ACC112 (cell line): ENCODE results near the gene ABHD17C.
"Not testable (repeated sequence)": the region's sequence is repeated elsewhere in the genome, so short reads cannot be mapped to it uniquely, and the experiment has no call there.

Experiments used
- H2AFZ ChIP-seq: fragments of 200-600 bp; sonication (generic); one replicate; pipeline ENCODE4 v1.6.0; 2017; ENCODE audit warnings: antibody characterized with exemption, low read length; ENCODE audit not compliant: unreplicated experiment
- H3K27ac ChIP-seq: fragments of 200-600 bp; sonication (generic); 2 replicates; pipeline ENCODE4 v1.5.1; 2014; ENCODE audit warnings: low read depth, mild to moderate bottlenecking, antibody characterized with exemption, low read length, moderate library complexity
- H3K27me3 ChIP-seq: fragments of 200-600 bp; sonication (generic); 2 replicates; pipeline ENCODE4 v1.6.1; 2014; ENCODE audit warnings: mild to moderate bottlenecking, antibody characterized with exemption, low read length, moderate library complexity, mixed read lengths; ENCODE audit not compliant: insufficient read depth
- H3K36me3 ChIP-seq: fragments of 200-600 bp; sonication (generic); 2 replicates; pipeline ENCODE4 v1.6.1; 2016; ENCODE audit warnings: mild to moderate bottlenecking, antibody characterized with exemption, low read length, moderate library complexity, mixed read lengths; ENCODE audit not compliant: insufficient read depth
- H3K4me1 ChIP-seq: fragments of 200-600 bp; sonication (generic); one replicate; pipeline ENCODE4 v1.6.1; 2016; ENCODE audit warnings: low read length, mixed read lengths; ENCODE audit not compliant: insufficient read depth, unreplicated experiment, control insufficient read depth
- H3K4me3 ChIP-seq: fragments of 200-600 bp; sonication (generic); 2 replicates; pipeline ENCODE4 v1.5.1; 2014; ENCODE audit warnings: mild to moderate bottlenecking, low read depth, low read length
- H3K79me2 ChIP-seq: fragments of 200-600 bp; sonication (generic); one replicate; pipeline ENCODE4 v1.6.0; 2016; ENCODE audit warnings: low read length; ENCODE audit not compliant: control insufficient read depth, unreplicated experiment, insufficient read depth

The ABHD17C gene

GRCh38 chr15:80761754-80762153 is 66.6 kb downstream of the ABHD17C start:
- Histone ChIP-seq H3K27me3 (no peaks in the 10 kb centered on the region), H3K4me3 (no peak overlapping the region), H3K36me3 (no peaks in the 10 kb centered on the region), H2AFZ (no peak overlapping the region), H3K79me2 (no peaks in the 10 kb centered on the region), H3K4me1 (no peaks in the 10 kb centered on the region), H3K27ac (no peak overlapping the region)

- not testable (repeated sequence) for H3K79me2 ChIP-seq, H3K27ac ChIP-seq, H3K36me3 ChIP-seq, H2AFZ ChIP-seq, H3K27me3 ChIP-seq, H3K4me1 ChIP-seq, H3K4me3 ChIP-seq
Observed at GRCh38 chr15:80763235-80763634, 68.1 kb downstream of the ABHD17C start.

GRCh38 chr15:80764535-80764934 is 69.4 kb downstream of the ABHD17C start:
- Histone ChIP-seq H3K27ac (no peak overlapping the region), H3K36me3 (no peaks in the 10 kb centered on the region), H3K27me3 (no peaks in the 10 kb centered on the region), H3K4me1 (no peaks in the 10 kb centered on the region), H3K79me2 (no peaks in the 10 kb centered on the region), H2AFZ (no peak overlapping the region), H3K4me3 (no peak overlapping the region)

GRCh38 chr15:80766275-80766674 is 71.2 kb downstream of the ABHD17C start:
- H3K27me3 ChIP-seq = no peaks in the 10 kb centered on the region
- no peak overlapping the region for H3K27ac ChIP-seq
- H3K4me3 ChIP-seq = no peak overlapping the region
- H3K4me1 ChIP-seq = no peaks in the 10 kb centered on the region
- H2AFZ ChIP-seq = no peak overlapping the region
- no peaks in the 10 kb centered on the region for H3K79me2 ChIP-seq
- no peaks in the 10 kb centered on the region for H3K36me3 ChIP-seq

- Histone ChIP-seq H3K27ac (no peak overlapping the region), H3K27me3 (no peaks in the 10 kb centered on the region), H3K79me2 (no peaks in the 10 kb centered on the region), H2AFZ (no peak overlapping the region), H3K4me1 (no peaks in the 10 kb centered on the region), H3K36me3 (no peaks in the 10 kb centered on the region), H3K4me3 (no peak overlapping the region)
Observed at GRCh38 chr15:80768158-80768557, 73.0 kb downstream of the ABHD17C start.

- H3K27me3 ChIP-seq = no peaks in the 10 kb centered on the region
- H3K36me3 ChIP-seq = no peaks in the 10 kb centered on the region
- H2AFZ ChIP-seq = no peak overlapping the region
- no peak overlapping the region for H3K4me3 ChIP-seq
- H3K4me1 ChIP-seq = no peaks in the 10 kb centered on the region
- no peaks in the 10 kb centered on the region for H3K79me2 ChIP-seq
- no peak overlapping the region for H3K27ac ChIP-seq
Observed at GRCh38 chr15:80769153-80769828, 74.2 kb downstream of the ABHD17C start.

- H2AFZ ChIP-seq = no peak overlapping the region
- no peaks in the 10 kb centered on the region for H3K4me1 ChIP-seq
- no peak overlapping the region for H3K4me3 ChIP-seq
- no peaks in the 10 kb centered on the region for H3K79me2 ChIP-seq
- no peaks in the 10 kb centered on the region for H3K27me3 ChIP-seq
- no peaks in the 10 kb centered on the region for H3K36me3 ChIP-seq
- H3K27ac ChIP-seq = no peak overlapping the region
Observed at GRCh38 chr15:80769829-80770705, 75.0 kb downstream of the ABHD17C start.

- Histone ChIP-seq H3K27ac (no peak overlapping the region), H3K4me1 (peaks cover 18% of the 10 kb centered on the region), H3K79me2 (no peaks in the 10 kb centered on the region), H3K36me3 (no peaks in the 10 kb centered on the region), H3K27me3 (no peaks in the 10 kb centered on the region), H3K4me3 (no peak overlapping the region), H2AFZ (no peak overlapping the region)
Observed at GRCh38 chr15:80773122-80773551, 78.0 kb downstream of the ABHD17C start.

- no peak overlapping the region for H3K4me3 ChIP-seq
- no peaks in the 10 kb centered on the region for H3K36me3 ChIP-seq
- no peak overlapping the region for H2AFZ ChIP-seq
- H3K4me1 ChIP-seq = peaks cover 19% of the 10 kb centered on the region
- H3K79me2 ChIP-seq = no peaks in the 10 kb centered on the region
- H3K27ac ChIP-seq = no peak overlapping the region
- H3K27me3 ChIP-seq = no peaks in the 10 kb centered on the region
Observed at GRCh38 chr15:80773792-80774352, 78.8 kb downstream of the ABHD17C start.

- Histone ChIP-seq H2AFZ (no peak overlapping the region), H3K27ac (no peak overlapping the region), H3K36me3 (no peaks in the 10 kb centered on the region), H3K79me2 (no peaks in the 10 kb centered on the region), H3K27me3 (peaks cover 3% of the 10 kb centered on the region; the same call in 1 of the 2 replicates), H3K4me1 (peaks cover 19% of the 10 kb centered on the region), H3K4me3 (no peak overlapping the region)
Observed at GRCh38 chr15:80774486-80774885, 79.4 kb downstream of the ABHD17C start.
